Fibroblast of skin of back (primary cell): ENCODE results near the gene PKD1L1.

ENCODE experiments used
- DNase-seq: peaks from one replicate; pipeline ENCODE4 v3.0.0-alpha.2; 2013

Gene PKD1L1

GRCh38 chr7:47897831-47898230, 50.4 kb downstream of the PKD1L1 start:
- no peak for DNase-seq

- DNase-seq, result no peak
Measured at GRCh38 chr7:47896809-47897423, 51.4 kb downstream of the PKD1L1 start.

- DNase-seq, result no peak
Measured at GRCh38 chr7:47895026-47895425, 53.2 kb downstream of the PKD1L1 start.

- no peak for DNase-seq
Measured at GRCh38 chr7:47893721-47894365, 54.4 kb downstream of the PKD1L1 start.

- DNase-seq, result no peak
Measured at GRCh38 chr7:47893238-47893637, 55.0 kb downstream of the PKD1L1 start.

- no peak for DNase-seq
Measured at GRCh38 chr7:47890606-47891005, 57.7 kb downstream of the PKD1L1 start.

- no peak for DNase-seq
Measured at GRCh38 chr7:47890125-47890524, 58.1 kb downstream of the PKD1L1 start.

- no peak for DNase-seq
Measured at GRCh38 chr7:47889723-47890122, 58.5 kb downstream of the PKD1L1 start.

GRCh38 chr7:47888371-47889265, 59.6 kb downstream of the PKD1L1 start:
- DNase-seq, result no peak

GRCh38 chr7:47887016-47887640, 61.1 kb downstream of the PKD1L1 start:
- DNase-seq, result no peak

GRCh38 chr7:47885987-47886811, 62.1 kb downstream of the PKD1L1 start:
- no peak for DNase-seq

- no peak for DNase-seq
Measured at GRCh38 chr7:47885309-47885986, 62.8 kb downstream of the PKD1L1 start.

- DNase-seq, result no peak
Measured at GRCh38 chr7:47884675-47885074, 63.6 kb downstream of the PKD1L1 start.

GRCh38 chr7:47882635-47883034, 65.6 kb downstream of the PKD1L1 start:
- DNase-seq, result no peak

- DNase-seq, result no peak
Measured at GRCh38 chr7:47881256-47881655, 67.0 kb downstream of the PKD1L1 start.

- DNase-seq, result no peak
Measured at GRCh38 chr7:47878662-47879061, 69.6 kb downstream of the PKD1L1 start.

- no peak for DNase-seq
Measured at GRCh38 chr7:47877336-47877735, 70.9 kb downstream of the PKD1L1 start.

- no peak for DNase-seq
Measured at GRCh38 chr7:47875998-47876744, 72.1 kb downstream of the PKD1L1 start.

- no peak for DNase-seq
Measured at GRCh38 chr7:47875406-47875805, 72.9 kb downstream of the PKD1L1 start.

GRCh38 chr7:47873762-47874161, 74.5 kb downstream of the PKD1L1 start:
- DNase-seq, result peak; percentile 78

GRCh38 chr7:47867286-47867685, 81.0 kb downstream of the PKD1L1 start:
- no peak for DNase-seq
